K562 (cell line): Measurements from ENCODE around the gene LYPD3. TPM values are rescaled to one million over a fixed set of nuclear protein-coding genes. Genes with fewer than 3 reads are reported as not detected.
A peak's percentile ranks its signal among the peaks of the same experiment; 100 is the strongest.

Experiments used
- ATAC-seq: fragments of 200-7000 bp; cut with Tn5 transposase; 3 replicates; pipeline ENCODE4 v1.9.1; 2020; ENCODE audit warnings: moderate library complexity
- BruUV-seq: library from RNA; stranded (reverse); fragments of 400-500 nt; replicated peaks from 2 replicates; lab custom pipeline; 2021; lab: Mats Ljungman, UMichigan
- CTCF ChIA-PET: fragments of 300-600 bp; formaldehyde crosslinking; extraction: SDS; loops from one replicate; lab custom pipeline; 2021; ENCODE audit warnings: low intra/inter-chr PET ratio; lab: Yijun Ruan, JAX
- POLR2A ChIA-PET: fragments of 300-600, 350-650 bp; sonication (Branson Sonifier 250); formaldehyde crosslinking; extraction: SDS; loops from one replicate; lab custom pipeline; 2021; ENCODE audit warnings: antibody characterized with exemption, inconsistent platforms; lab: Yijun Ruan, JAX
- DNase-seq, 4 experiments: peaks; one replicate each; pipeline versions ENCODE4 v3.0.0 to v3.0.0-alpha.2; 2011 to 2018; ENCODE audit warnings: low spot score in 3 of 4, mixed read lengths in 3 of 4; ENCODE audit errors: extremely low read depth in 1 of 4
- FAIRE-seq: peaks from 2 replicates; lab custom pipeline; 2011; peaks lifted over from hg19 to GRCh38; lab: Jason Lieb, UNC
- H2AFZ ChIP-seq: 2 replicates; pipeline ENCODE4 v1.6.0; 2011; ENCODE audit warnings: low read depth, low read length, control low read depth, inconsistent platforms
- H3K27ac ChIP-seq: fragments of 200-600 bp; 3 replicates; pipeline ENCODE4 v1.8.0; 2011; ENCODE audit warnings: low read depth, mild to moderate bottlenecking, control low read depth, inconsistent platforms, low read length, moderate library complexity, mixed read lengths; ENCODE audit errors: extremely low read depth
- H3K27me3 ChIP-seq, 2 experiments: fragments of 300-600 bp in 1 of 2; 2 replicates in 1 of 2; 3 replicates in 1 of 2; pipeline versions ENCODE4 v1.6.0 to v1.8.0; 2011; ENCODE audit warnings: inconsistent platforms in 2 of 2, low read length in 2 of 2, mild to moderate bottlenecking in 1 of 2, mixed read lengths in 1 of 2, moderate library complexity in 1 of 2; ENCODE audit not compliant: control insufficient read depth in 2 of 2, insufficient read depth in 2 of 2
- H3K36me3 ChIP-seq: fragments of 300-600 bp; 3 replicates; pipeline ENCODE4 v1.8.0; 2011; ENCODE audit warnings: mild to moderate bottlenecking, low read length, inconsistent platforms; ENCODE audit not compliant: control insufficient read depth, insufficient read depth
- H3K4me1 ChIP-seq, 2 experiments: fragments of 200-600 bp in 1 of 2; replicated peaks in 1 of 2; 2 replicates in 1 of 2; 3 replicates in 1 of 2; pipeline versions ENCODE4 v1.5.1 to v1.8.0; 2011; ENCODE audit warnings: inconsistent platforms in 2 of 2, low read length in 2 of 2, mild to moderate bottlenecking in 1 of 2, mixed read lengths in 1 of 2, moderate library complexity in 1 of 2; ENCODE audit not compliant: control insufficient read depth in 2 of 2, insufficient read depth in 2 of 2
- H3K4me2 ChIP-seq: 2 replicates; pipeline ENCODE4 v1.6.1; 2011; ENCODE audit warnings: low read length, control low read depth, inconsistent platforms, mixed read lengths; ENCODE audit not compliant: insufficient read depth
- H3K4me3 ChIP-seq: fragments of 200-600 bp; sonication (generic), shearing (Covaris generic); 2 replicates; pipeline ENCODE4 v1.5.1; 2016; ENCODE audit warnings: control low read depth, inconsistent platforms
- H3K79me2 ChIP-seq: fragments of 200-600 bp; 3 replicates; pipeline ENCODE4 v1.8.0; 2011; ENCODE audit warnings: low read length, inconsistent platforms; ENCODE audit not compliant: control insufficient read depth, insufficient read depth
- H3K9ac ChIP-seq, 2 experiments: 2 replicates each; pipeline versions ENCODE4 v1.6.0 to v1.6.1; 2011; ENCODE audit warnings: low read depth in 2 of 2, low read length in 2 of 2, control low read depth in 1 of 2, inconsistent platforms in 1 of 2, mild to moderate bottlenecking in 1 of 2, mixed read lengths in 1 of 2; ENCODE audit not compliant: insufficient read depth in 1 of 2
- H3K9me1 ChIP-seq: one replicate; pipeline ENCODE4 v1.6.0; 2011; ENCODE audit warnings: inconsistent platforms, mild to moderate bottlenecking, low read length, moderate library complexity; ENCODE audit not compliant: control insufficient read depth, insufficient read depth
- H3K9me3 ChIP-seq: replicated peaks from 2 replicates; pipeline ENCODE4 v1.5.1; 2011; ENCODE audit warnings: low read depth, low read length, inconsistent platforms; ENCODE audit not compliant: control insufficient read depth, insufficient read depth
- H4K20me1 ChIP-seq: replicated peaks from 2 replicates; pipeline ENCODE4 v1.6.1; 2011; ENCODE audit warnings: low read length, inconsistent platforms, mixed read lengths; ENCODE audit not compliant: control insufficient read depth, insufficient read depth
- BCOR ChIP-seq: fragments of 450-650 bp; IDR thresholded peaks from 2 replicates; pipeline ENCODE4 v1.6.1; 2016
- CEBPB ChIP-seq: fragments of 450-650 bp; IDR thresholded peaks from 2 replicates; pipeline ENCODE4 v1.6.1; 2016; ENCODE audit warnings: missing genetic modification characterization, missing compliant biosample characterization
- FIP1L1 ChIP-seq: fragments of 200-400 bp; formaldehyde crosslinking; IDR thresholded peaks from 2 replicates; pipeline ENCODE4 v1.6.1; 2018; ENCODE audit warnings: mild to moderate bottlenecking, low read depth, low read length; ENCODE audit not compliant: poor library complexity, severe bottlenecking
- MAX ChIP-seq: sonication (generic); formaldehyde crosslinking; IDR thresholded peaks from 2 replicates; pipeline ENCODE4 v1.9.0; 2022; ENCODE audit warnings: mild to moderate bottlenecking, missing genetic modification reagents
- POLR2B ChIP-seq: fragments of 450-650 bp; IDR thresholded peaks from 2 replicates; pipeline ENCODE4 v1.6.1; 2018; ENCODE audit warnings: low read depth; ENCODE audit not compliant: partially characterized antibody
- PRPF4 ChIP-seq: fragments of 200-400 bp; formaldehyde crosslinking; IDR thresholded peaks from one replicate; pipeline ENCODE4 v1.6.1; 2017; ENCODE audit warnings: low read length, low read depth, mild to moderate bottlenecking; ENCODE audit not compliant: insufficient read depth, poor library complexity, severe bottlenecking
- RFX1 ChIP-seq: fragments of 450-650 bp; IDR thresholded peaks from 2 replicates; pipeline ENCODE4 v1.6.1; 2016; ENCODE audit warnings: mild to moderate bottlenecking, moderate library complexity
- SMAD3 ChIP-seq: fragments of 450-650 bp; formaldehyde crosslinking; conservative IDR thresholded peaks from 2 replicates; pipeline ENCODE4 v1.4.0; 2020; ENCODE audit warnings: mild to moderate bottlenecking
- SP2 ChIP-seq: IDR thresholded peaks from 2 replicates; pipeline ENCODE4 v1.6.1; 2011; ENCODE audit warnings: mild to moderate bottlenecking, low read depth, low read length, moderate library complexity; ENCODE audit not compliant: poor library complexity, severe bottlenecking; ENCODE audit errors: extremely low read depth
- ZFP30 ChIP-seq: fragments of 250-450 bp; sonication (Bioruptor Pico); IDR thresholded peaks from 2 replicates; pipeline ENCODE4 v1.8.0; 2022; ENCODE audit warnings: moderate library complexity, mild to moderate bottlenecking, inconsistent platforms, borderline replicate concordance
- ZFX ChIP-seq: sonication (generic); formaldehyde crosslinking; IDR thresholded peaks from 2 replicates; pipeline ENCODE4 v1.8.0; 2022; ENCODE audit warnings: mild to moderate bottlenecking, missing genetic modification reagents, moderate library complexity
- ZNF3 ChIP-seq: fragments of 250-450 bp; sonication (Bioruptor Pico); IDR thresholded peaks from 2 replicates; pipeline ENCODE4 v1.5.0; 2021; ENCODE audit warnings: mild to moderate bottlenecking, moderate library complexity
- ZNF311 ChIP-seq: fragments of 250-450 bp; sonication (Bioruptor Pico); IDR thresholded peaks from 2 replicates; pipeline ENCODE4 v1.4.0; 2020; ENCODE audit warnings: mild to moderate bottlenecking, moderate library complexity
- ZNF407 ChIP-seq: fragments of 450-650 bp; IDR thresholded peaks from 2 replicates; pipeline ENCODE4 v1.6.1; 2016; ENCODE audit warnings: low read depth
- ZNF785 ChIP-seq: fragments of 250-450 bp; sonication (Bioruptor Pico); IDR thresholded peaks from 2 replicates; pipeline ENCODE4 v1.4.0; 2020; ENCODE audit warnings: mild to moderate bottlenecking
- WGBS: fragments of 100-300 bp; shearing (Covaris generic); methylation state at CpG from one replicate; pipeline ENCODE4 v1.1.6; 2016; ENCODE audit warnings: low coverage, mixed read lengths; ENCODE audit not compliant: insufficient coverage; ENCODE audit errors: missing lambda C conversion rate; 5-methylcytosine and 5-hydroxymethylcytosine counted together
- in situ Hi-C: fragments of 300-500 bp; cut with MboI; formaldehyde crosslinking; loops from 4 replicates; pipeline ENCODE4 v1.15.0; 2018; ENCODE audit warnings: inconsistent platforms, mixed read lengths
- intact Hi-C: fragments of 100-400 bp; cut with micrococcal nuclease; formaldehyde crosslinking; loops from 2 replicates; pipeline ENCODE4 v1.14.2; 2022
- polyA plus RNA-seq, 8 experiments: library from polyadenylated mRNA; depleted of rRNA in 4 of 8; stranded (reverse) in 5 of 8; unstranded in 3 of 8; fragments of >200 nt; fragmentation: Nextera tagmentation in 2 of 8; fragmentation: Illumina TruSeq in 1 of 8; extraction: Ambion mirVana in 2 of 8; extraction: Trizol in 1 of 8; gene quantifications; 2 replicates each; pipeline versions ENCODE4 v1.2.1 to v1.2.3, GENCODE V29; 2011 to 2014; ENCODE audit warnings: inconsistent platforms in 1 of 8, missing spikeins in 1 of 8
- total RNA-seq, 7 experiments: library from RNA; depleted of rRNA in 6 of 7; stranded (reverse); fragments of >200 nt in 6 of 7; fragmentation: Illumina TruSeq in 2 of 7; extraction: Trizol in 2 of 7; gene quantifications; 2 replicates each; pipeline versions ENCODE4 v1.2.1 to v1.2.3, GENCODE V29; 2011 to 2021; ENCODE audit warnings: low replicate concordance in 1 of 7

LYPD3 gene
- total and polyA plus RNA-seq, 9 of the 15 experiments (the other 6 are each of a cell fraction or from before 2014, with no cell fraction given), result 0.04 to 0.33 (median 0.20) TPM; not detected in 1

- Histone ChIP-seq H3K27me3 (no peaks in the 10 kb centered on the region), H3K36me3 (no peaks in the 10 kb centered on the region), H3K9ac (peak overlapping the region in 1 of 2 experiments; percentile 14; a peak in 2 of 4 replicates), H3K79me2 (no peaks in the 10 kb centered on the region), H3K9me3 (no peaks in the 10 kb centered on the region), H3K4me1 (peaks cover 10 to 12% of the 10 kb centered on the region in 2 experiments), H2AFZ (peak overlapping the region; percentile 55; the same call in 1 of the 2 replicates), H3K9me1 (no peaks in the 10 kb centered on the region), H3K4me3 (no peak overlapping the region), H3K27ac (no peak overlapping the region; the same call in 2 of the 3 replicates), H3K4me2 (no peak overlapping the region), H4K20me1 (0 out of 2 replicates have a peak, but pooled peaks cover 3% of the 10 kb centered on the region)
- no peak for FAIRE-seq
- no peak for ATAC-seq
- intact Hi-C loops, result no loop called here
- no TSS peak for BruUV-seq
- ChIA-PET CTCF (no interaction called here), POLR2A (interaction anchor here (1.0 kb wide), 2 partner anchors 9 to 12 kb away, joined by 4 to 7 read pairs; no protein-coding TSS in a partner anchor)
- in situ Hi-C loops, result no loop called here
- WGBS, result 33% methylated on average over 2 of the region's 3 CpGs
- no peak for DNase-seq
- TF ChIP-seq SP2 (no peak), CEBPB (tag) (no peak), PRPF4 (no peak), ZNF311 (CRISPR knock-in tag) (no peak), ZNF3 (no peak), ZNF407 (no peak), RFX1 (no peak), ZNF785 (CRISPR knock-in tag) (no peak), BCOR (peak; percentile 49; the same call in 1 of the 2 replicates), POLR2B (no peak), MAX (CRISPR knock-in tag) (no peak), ZFP30 (CRISPR knock-in tag) (no peak), SMAD3 (CRISPR knock-in tag) (no peak), FIP1L1 (no peak), ZFX (CRISPR knock-in tag) (0 out of 2 replicates have a peak, but pooled peaks have one; percentile 11)
These were observed 12.9 kb upstream of the LYPD3 start for GRCh38 chr19:43478323-43478722.
